GM19193 (cell line): ENCODE results near the gene PLD4.

Source experiments
- POLR2A ChIP-seq: IDR thresholded peaks from 4 replicates; pipeline ENCODE4 v1.6.1; 2011; ENCODE audit not compliant: insufficient read depth, insufficient read length; ENCODE audit errors: extremely low read depth

PLD4 gene

DNA sequence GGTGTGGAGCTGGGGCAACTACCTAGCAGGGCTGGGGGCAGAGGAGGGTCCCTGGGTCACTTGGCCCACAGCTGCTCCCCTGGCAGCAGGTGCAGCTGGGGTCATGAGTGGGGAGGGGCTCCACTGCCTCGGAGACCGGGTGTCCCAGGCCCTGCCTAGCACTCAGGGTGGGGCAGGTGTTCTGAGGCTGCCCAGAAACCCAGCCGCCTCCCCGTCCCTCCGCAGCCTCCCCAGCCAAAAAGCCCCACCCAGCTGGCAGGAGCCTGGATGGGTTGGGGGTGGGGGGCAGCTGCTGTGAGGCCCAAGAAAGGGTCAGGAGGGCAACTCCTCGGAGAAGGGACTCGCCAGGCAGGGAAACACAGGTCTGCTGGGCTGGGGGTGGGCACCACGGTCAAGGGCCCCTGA is 42.3 kb downstream of the PLD4 start:
- TF ChIP-seq POLR2A = no peak

DNA sequence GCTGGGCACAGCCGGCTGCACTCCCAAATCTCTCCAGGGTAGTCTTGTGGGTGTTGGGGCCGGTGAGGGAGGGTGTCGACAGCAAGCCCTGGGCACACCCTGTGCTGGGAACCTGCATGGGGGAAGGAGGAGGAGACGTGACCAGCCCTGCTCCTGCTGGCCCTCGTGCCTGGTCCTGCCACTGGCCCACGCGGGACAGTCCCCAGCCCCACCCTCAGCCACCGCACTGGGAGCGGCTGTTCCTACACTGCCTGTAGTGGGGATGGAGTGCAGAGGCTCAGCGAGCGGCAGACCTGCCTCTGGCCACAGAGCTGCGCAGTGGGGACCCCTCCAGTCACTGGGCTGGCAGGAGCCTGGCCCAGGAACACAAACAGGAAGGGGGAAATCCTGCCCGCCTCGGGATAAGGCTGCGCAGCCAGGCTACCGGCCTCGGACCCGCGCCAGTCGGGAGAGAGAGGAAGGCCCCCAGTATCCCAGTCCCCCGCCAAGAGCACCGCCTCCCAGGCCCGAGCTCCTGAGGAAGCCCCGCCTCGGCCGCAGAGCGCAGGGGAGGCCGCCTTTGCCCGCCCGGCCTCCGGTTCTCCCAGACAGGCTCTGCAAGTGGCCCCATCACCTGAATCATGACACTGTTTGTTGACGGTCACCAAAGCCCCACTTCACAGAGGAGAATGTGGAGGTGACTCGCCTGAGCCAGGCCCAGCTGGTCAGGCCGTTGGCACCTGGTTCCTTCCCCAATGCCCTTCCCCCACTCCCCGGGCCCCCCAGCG is 42.9 kb downstream of the PLD4 start:
- no peak for TF ChIP-seq POLR2A

GRCh38 chr14:104968153-104968527 is 43.5 kb downstream of the PLD4 start:
- TF ChIP-seq POLR2A = no peak

DNA sequence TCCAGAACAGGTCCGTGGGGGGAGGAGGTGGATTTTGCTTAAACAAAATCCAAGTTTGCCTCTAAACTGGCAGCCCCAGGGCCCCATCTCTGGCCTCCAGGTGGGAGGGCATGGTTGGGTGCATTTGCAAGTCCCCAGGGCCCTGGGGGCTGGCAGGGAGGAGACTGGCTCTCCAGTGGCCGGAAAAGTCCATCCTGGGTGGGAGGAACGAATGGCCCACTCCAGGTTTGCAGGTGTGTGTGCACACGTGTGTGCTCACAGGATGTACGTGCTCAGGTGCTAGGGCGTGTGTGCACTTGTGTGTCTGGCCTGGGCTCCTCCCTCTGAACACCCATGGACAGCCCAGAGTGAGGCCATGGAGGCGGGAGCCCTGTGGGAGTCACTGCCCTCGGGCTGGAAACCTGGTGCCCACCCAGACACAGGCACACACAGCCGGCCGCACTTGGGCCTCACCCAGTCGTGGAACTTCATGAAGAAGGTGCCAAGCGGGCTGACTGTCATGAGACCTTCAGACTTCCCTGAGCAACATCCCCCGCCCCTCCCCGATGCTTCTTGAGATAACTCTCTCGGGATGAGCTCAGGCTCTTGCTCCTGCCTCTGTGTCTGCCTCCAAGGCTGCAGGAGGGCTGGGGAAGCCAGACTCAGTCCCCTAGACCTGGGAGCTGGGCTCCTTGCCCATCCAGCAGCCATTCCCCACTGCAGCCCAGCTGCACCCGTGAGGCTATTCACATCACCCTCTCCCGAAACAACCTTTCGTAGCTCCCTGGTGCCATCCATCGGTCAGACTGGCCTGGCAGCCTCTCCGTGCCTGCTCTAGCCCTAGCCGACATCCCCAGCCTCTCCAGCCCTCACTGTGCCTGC is 44.1 kb downstream of the PLD4 start:
- no peak for TF ChIP-seq POLR2A

DNA sequence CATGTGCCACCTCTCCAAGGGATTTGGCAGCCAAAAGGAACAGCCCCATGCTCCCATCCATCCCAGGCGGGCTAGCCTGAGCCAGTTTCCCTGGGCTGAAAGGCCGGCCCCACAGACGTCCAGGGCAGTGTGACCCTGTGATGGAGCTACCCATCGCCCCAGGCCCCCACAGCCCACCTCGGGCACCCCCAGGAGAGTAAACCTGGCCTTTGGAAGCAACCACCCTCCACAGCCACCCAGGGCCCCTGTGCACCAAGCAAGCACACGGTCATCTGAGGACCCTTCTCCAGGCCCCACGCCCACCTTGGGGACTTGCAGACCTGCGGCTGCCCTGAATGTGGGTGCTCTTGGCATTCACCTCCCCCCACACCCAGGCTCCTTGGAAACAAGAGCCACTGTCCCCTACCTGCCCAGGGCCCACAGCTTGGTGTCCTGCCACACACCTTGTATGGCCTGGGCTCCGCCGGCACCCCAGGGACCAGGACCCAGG is 45.1 kb downstream of the PLD4 start:
- TF ChIP-seq POLR2A = no peak

DNA sequence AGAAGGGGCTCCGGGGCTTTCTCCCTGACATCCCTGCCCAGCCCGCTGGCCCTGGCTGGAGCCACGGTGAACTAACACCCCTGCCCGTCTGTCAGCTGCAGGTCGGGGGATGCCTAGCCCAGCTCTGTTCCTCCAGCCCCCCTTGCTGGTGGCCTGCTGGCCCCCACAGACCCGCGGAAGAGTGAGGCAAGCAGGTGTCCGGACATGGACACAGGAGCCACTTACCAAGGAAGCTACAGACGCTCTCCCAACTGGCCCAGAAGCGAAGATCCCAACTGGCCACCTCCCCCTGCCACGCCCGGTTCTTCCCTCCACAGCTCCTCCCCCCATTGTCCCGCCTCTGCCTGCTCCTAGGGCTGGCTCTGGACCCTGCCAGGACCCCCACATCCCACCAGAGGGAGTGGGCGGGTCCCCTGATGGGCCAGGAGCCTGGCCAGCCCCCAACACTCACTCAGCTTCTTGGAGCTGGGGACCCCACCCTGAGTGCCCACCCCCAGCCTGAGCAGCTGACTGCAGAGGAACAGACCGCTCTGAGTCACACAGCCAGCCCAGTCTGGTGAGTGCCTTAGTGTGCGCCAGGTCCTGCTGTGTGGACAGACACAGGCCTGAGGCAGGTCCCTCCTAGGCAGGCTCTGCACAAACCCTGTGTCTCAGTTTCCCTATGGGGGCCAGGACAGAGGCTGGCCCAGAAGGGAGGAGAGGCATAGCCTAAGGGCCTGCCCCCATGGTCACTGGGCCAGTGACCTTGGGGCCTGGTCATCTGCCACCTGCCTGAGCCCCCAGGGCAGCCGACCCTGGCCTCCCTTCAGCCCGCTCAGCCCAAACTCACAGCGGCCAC is 45.8 kb downstream of the PLD4 start:
- no peak for TF ChIP-seq POLR2A

DNA sequence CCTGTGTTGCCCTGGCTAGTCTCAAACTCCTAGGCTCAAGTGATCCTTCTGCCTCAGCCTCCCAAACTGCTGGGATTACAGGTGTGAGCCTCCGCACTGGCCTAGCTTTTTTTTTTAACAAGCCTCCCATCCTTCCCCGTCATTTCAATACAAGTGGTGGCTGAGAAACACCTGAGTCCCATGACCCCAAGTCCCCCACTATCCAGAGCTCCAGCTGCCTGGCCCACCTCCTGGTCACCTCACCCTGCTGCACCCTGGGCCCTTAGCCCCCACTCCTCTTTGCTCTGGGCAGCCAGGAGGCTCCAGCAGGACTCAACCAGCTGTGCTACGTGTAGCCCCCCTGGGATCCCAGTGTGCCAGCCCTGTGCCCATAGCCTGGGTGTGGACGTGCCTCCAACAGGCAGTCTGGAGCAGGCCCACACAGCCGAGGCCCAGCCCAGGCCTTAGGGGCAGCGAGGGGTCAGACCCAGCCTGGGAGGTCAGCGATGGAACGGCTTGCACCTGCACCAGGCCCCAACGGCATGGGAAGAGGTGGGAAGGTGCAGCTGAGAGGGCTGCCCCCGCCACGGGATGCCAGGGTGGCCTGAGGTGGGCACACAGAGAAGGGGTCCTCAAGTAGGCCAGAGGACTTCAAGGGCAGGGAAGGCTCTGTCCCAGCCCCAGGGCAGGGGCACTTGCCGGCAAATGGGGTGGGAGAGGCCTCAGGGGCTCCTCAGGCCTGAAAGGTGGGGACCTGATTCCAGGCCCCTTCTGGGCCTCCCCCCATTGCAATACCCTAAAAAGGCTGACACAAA is 47.0 kb downstream of the PLD4 start:
- no peak for TF ChIP-seq POLR2A

DNA sequence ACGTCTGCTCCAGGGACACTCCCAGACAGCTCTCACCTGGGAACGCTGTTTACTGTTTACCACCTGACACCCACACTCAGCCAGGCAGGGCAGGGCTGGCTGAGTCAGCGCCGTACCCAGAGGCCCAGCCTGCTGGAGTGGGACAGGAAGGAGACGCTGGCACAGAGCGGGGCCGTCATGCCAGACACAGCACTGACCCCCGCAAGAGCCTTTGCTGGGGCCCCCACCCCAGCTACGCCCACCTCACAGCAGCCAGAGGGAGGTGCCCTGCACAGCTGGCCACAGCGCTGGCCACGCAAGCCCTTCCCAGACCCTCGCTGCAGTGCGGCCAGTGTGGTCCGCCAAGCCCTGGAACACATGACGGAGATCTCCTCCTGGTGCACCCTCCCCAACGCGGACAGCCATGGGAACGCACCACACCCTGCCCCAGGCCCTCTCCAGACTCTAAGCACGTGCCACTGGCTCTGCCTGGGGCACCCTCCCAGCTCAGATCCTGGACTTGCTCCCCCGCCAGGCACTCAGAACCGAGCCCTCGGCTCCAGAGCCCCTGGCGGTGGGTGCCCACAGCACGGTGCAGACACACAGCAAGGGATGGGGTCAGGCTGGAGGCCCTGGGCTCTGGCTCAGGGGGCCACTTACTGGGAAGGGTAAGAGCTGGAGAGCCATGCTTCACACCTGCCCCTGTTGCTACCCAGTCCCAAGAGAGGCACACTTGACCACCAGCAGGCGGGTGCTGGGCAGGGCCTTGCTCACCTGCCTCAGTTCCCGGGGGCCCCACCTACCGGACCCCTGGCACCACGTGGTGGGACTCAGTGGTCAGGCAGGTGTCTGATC is 47.8 kb downstream of the PLD4 start:
- TF ChIP-seq POLR2A = no peak

GRCh38 chr14:104973135-104973384 is 48.4 kb downstream of the PLD4 start:
- TF ChIP-seq POLR2A = no peak

DNA sequence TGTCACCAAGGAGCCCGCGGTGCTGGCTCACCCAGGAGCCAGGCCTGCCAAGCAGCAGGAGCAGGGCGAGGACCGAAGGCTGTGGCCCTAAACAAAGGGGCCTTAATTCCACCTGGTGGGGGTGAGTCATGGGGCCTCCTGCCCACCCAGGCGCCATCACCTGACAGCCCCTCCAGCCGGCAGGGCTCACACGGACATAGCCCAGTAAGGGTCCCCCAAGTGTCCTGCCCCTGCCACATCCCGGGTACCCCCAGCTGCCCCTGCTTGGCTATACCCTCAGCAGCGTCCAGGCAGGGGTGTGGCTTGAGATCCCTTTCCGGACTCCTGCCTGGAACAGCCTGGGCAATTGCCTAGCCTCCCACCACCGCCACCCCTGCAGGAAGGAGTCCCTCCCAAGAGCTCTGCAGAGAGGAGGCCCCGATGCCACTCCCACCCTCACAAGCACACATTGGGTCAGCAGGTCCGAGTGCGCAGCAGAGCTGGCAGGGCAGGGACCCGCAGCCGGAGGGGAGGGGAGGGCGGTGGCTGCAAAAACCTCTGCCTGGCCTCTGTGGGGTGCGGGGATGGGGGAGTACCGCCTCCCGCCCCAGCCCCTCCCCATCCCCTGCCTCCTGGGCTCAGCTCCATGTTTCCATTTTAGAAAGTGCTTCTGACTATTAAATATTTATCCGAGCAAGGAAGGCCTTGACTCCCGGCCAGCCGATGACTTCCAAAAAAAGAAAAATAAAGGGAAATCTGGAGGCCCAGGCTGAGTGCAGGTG is 48.9 kb downstream of the PLD4 start:
- TF ChIP-seq POLR2A = no peak

GRCh38 chr14:104974146-104974541 is 49.5 kb downstream of the PLD4 start:
- TF ChIP-seq POLR2A = no peak

DNA sequence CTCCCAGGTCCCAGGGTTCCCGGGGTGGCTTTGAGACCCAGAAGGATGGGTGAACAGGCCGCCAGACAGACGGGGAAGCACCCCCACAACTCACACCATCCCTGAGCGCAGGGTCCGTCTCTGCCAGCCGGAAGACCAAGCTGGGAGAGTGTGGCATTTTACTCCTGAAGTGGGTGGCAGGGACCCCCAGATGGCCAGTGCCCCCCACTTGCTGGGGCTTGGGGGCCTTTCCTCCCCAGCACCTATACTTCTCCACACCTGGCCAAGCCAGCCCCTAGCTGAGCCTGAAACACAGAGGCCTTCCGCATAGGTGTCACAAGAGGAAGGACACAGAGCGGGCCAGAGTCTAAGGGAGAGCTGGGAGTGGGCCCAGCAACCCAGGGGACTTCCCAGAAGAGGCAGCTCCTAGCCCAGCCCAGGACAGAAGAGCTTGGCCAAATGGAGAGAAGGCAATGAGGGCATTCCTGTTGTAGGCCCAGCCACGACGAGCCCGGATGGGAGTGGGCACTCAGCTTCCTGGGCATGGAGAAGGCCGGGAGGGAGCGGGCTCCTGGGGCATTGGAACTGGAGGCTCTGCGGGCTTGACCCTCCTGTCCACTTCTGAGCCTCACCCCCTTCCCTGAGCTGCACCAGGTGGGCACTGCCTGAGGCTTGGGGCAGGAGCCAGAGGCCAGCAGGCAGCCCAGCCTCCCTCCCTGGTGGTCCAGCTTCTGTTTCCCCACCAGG is 50.1 kb downstream of the PLD4 start:
- no peak for TF ChIP-seq POLR2A

GRCh38 chr14:104975481-104976197 is 51.0 kb downstream of the PLD4 start:
- TF ChIP-seq POLR2A = no peak
